Mucosa of descending colon (tissue), 3 donors: ENCODE results near the gene MSS51. TPM values are rescaled to one million over a fixed set of nuclear protein-coding genes. Genes with fewer than 3 reads are reported as not detected.

Experiments used
- ATAC-seq: fragments of 200-7000 bp; cut with Tn5 transposase; one replicate; pipeline ENCODE4 v1.9.1; 2020; ENCODE audit warnings: mild to moderate bottlenecking, moderate library complexity
- DNase-seq, 3 donors: peaks; one replicate each; pipeline ENCODE4 v3.0.0-alpha.2; 2020
- H3K36me3 ChIP-seq: fragments of 200-600 bp; one replicate; pipeline ENCODE4 v1.8.0; 2021; ENCODE audit warnings: low read depth, mild to moderate bottlenecking
- H3K4me1 ChIP-seq: fragments of 200-600 bp; one replicate; pipeline ENCODE4 v1.8.0; 2021; ENCODE audit warnings: low read depth, mild to moderate bottlenecking
- H3K4me3 ChIP-seq: fragments of 200-600 bp; one replicate; pipeline ENCODE4 v1.8.0; 2021; ENCODE audit warnings: mild to moderate bottlenecking
- H3K9me3 ChIP-seq: fragments of 200-600 bp; one replicate; pipeline ENCODE4 v1.8.0; 2021; ENCODE audit warnings: mild to moderate bottlenecking
- intact Hi-C, 2 donors: fragments of 100-400 bp; cut with DNase I in 1 of 2; cut with micrococcal nuclease in 1 of 2; formaldehyde crosslinking; loops; one replicate each; pipeline versions ENCODE4 v1.11.0 to v1.11.1; 2022; cut with DNase I, micrococcal nuclease
- total RNA-seq, 3 donors: library from RNA; stranded (reverse); fragmentation: NEBNext Ultra II Directional in 2 of 3; extraction: Animal tissue kit (Norgen Biotek cat#: 25700) in 2 of 3; gene quantifications; one replicate each; pipeline versions ENCODE4 v1.2.1 to v1.2.4, GENCODE V29; 2021 to 2023
- TF ChIP-seq, protein P1 (sequence below): fragments of 200-600 bp; IDR thresholded peaks from one replicate; pipeline ENCODE4 v1.8.0; 2022; ENCODE audit warnings: antibody characterized with exemption, mild to moderate bottlenecking
- donor health status: DM: no; HTN: no; CAD: no; lungs with moderate emphysema.
- donor health status: DM: no; HTN: no; CAD: no.
- donor health status: DM: no; HTN: yes; CAD: no.

MSS51 gene
- total RNA-seq, 3 donors from 2014 or later = 1.8 to 2.8 (median 2.7) TPM

DNA sequence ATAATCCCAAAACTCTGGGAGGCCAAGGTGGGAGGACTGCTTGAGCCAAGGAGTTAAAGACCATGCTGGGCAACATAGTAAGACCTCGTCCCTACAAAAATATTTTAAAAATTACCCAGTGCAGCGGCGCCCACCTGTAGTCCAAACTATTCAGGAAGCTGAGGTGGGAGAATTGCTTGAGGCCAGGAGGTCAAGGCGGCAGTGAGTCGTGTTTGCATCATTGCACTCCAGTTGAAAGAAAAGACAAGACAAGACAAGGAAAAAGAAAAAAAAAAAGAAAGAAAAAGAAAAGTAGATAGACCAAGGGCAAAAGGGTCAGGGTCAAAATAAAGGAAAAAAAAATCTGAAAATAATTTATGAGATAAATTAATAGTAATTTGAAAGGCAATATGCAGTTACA, 25.3 kb downstream of the MSS51 start:
- intact Hi-C loops = no loop called here
- no peaks in the 10 kb centered on the region for H3K9me3 ChIP-seq
- H3K36me3 ChIP-seq = no peaks in the 10 kb centered on the region
- no peak overlapping the region for H3K4me3 ChIP-seq
- TF ChIP-seq, protein P1, sequence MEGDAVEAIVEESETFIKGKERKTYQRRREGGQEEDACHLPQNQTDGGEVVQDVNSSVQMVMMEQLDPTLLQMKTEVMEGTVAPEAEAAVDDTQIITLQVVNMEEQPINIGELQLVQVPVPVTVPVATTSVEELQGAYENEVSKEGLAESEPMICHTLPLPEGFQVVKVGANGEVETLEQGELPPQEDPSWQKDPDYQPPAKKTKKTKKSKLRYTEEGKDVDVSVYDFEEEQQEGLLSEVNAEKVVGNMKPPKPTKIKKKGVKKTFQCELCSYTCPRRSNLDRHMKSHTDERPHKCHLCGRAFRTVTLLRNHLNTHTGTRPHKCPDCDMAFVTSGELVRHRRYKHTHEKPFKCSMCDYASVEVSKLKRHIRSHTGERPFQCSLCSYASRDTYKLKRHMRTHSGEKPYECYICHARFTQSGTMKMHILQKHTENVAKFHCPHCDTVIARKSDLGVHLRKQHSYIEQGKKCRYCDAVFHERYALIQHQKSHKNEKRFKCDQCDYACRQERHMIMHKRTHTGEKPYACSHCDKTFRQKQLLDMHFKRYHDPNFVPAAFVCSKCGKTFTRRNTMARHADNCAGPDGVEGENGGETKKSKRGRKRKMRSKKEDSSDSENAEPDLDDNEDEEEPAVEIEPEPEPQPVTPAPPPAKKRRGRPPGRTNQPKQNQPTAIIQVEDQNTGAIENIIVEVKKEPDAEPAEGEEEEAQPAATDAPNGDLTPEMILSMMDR = no peak
- ATAC-seq = no peak
- H3K4me1 ChIP-seq = peaks cover 9% of the 10 kb centered on the region
- DNase-seq = no peak

- TF ChIP-seq, protein P1 = no peak
- intact Hi-C loops = no loop called here
- H3K4me3 ChIP-seq = no peak overlapping the region
- H3K36me3 ChIP-seq = no peaks in the 10 kb centered on the region
- H3K9me3 ChIP-seq = no peaks in the 10 kb centered on the region
- peaks cover 8% of the 10 kb centered on the region for H3K4me1 ChIP-seq
- ATAC-seq (no peak), DNase-seq (no peak)
These were observed 25.9 kb downstream of the MSS51 start for GRCh38 chr10:73407495-73407894.

DNA sequence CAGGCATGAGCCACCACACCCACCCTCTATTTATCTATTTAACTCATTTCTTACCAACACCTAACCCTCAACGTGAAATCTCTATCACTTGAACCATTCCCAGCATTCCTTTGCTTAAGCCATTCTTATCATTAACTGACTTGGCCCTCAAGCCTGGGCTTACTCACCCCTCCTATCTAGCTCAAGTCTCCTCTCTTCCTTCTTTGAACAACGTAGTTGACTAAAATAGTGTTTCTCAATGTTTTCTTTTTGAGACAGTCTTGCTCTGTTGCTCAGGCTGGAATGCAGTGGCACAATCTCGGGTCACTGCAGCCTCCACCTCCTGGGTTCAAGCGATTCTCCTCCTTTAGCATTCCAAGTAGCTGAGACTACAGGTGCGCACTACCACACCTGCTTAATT, 26.5 kb downstream of the MSS51 start:
- Histone ChIP-seq H3K4me3 (no peak overlapping the region), H3K9me3 (no peaks in the 10 kb centered on the region), H3K36me3 (no peaks in the 10 kb centered on the region), H3K4me1 (peaks cover 2% of the 10 kb centered on the region)
- ATAC-seq (no peak), DNase-seq (no peak)
- TF ChIP-seq, protein P1 = no peak
- intact Hi-C loops = no loop called here

GRCh38 chr10:73405556-73405955, 27.8 kb downstream of the MSS51 start:
- Histone ChIP-seq H3K9me3 (no peaks in the 10 kb centered on the region), H3K4me1 (no peaks in the 10 kb centered on the region), H3K36me3 (no peaks in the 10 kb centered on the region), H3K4me3 (no peak overlapping the region)
- TF ChIP-seq, protein P1 = no peak
- ATAC-seq (no peak), DNase-seq (no peak)
- intact Hi-C loops = no loop called here

DNA sequence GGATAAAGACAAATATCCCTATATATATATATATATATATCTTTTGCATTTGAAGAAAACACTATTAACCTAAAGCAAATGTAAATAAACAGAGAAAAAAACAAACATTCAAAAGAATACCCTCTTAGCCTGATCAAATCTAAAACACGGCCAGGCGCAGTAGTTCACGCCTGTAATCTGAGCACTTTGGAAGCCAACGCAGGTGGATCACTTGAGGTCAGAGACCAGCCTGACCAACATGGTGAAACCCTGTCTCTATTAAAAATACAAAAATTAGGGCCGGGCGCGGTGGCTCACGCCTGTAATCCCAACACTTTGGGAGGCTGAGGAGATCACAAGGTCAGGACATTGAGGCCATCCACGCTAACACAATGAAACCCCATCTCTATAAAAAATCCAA, 28.7 kb downstream of the MSS51 start:
- H3K9me3 ChIP-seq = no peaks in the 10 kb centered on the region
- H3K4me1 ChIP-seq = no peaks in the 10 kb centered on the region
- ATAC-seq (no peak), DNase-seq (no peak)
- H3K4me3 ChIP-seq = no peak overlapping the region
- TF ChIP-seq, protein P1 = no peak
- no peaks in the 10 kb centered on the region for H3K36me3 ChIP-seq
- intact Hi-C loops = no loop called here

- intact Hi-C loops = no loop called here
- Histone ChIP-seq H3K4me1 (no peaks in the 10 kb centered on the region), H3K4me3 (no peak overlapping the region), H3K36me3 (peaks cover 4% of the 10 kb centered on the region), H3K9me3 (no peaks in the 10 kb centered on the region)
- DNase-seq (no peak), ATAC-seq (no peak)
- TF ChIP-seq, protein P1 = no peak
These were observed 31.7 kb downstream of the MSS51 start for GRCh38 chr10:73401636-73402035.
